K562 (cell line): Measurements from ENCODE around the gene AGR2.

ENCODE experiments used
- CBX5 ChIP-seq: IDR thresholded peaks from 2 replicates; pipeline ENCODE4 v1.6.1; 2014; ENCODE audit warnings: low read depth, borderline replicate concordance
- CTCF ChIP-seq, 3 experiments: IDR thresholded peaks in 2 of 3; conservative IDR thresholded peaks in 1 of 3; 2 replicates each; pipeline ENCODE4 v1.5.1; 2011 to 2012; ENCODE audit warnings: low read length in 3 of 3, mild to moderate bottlenecking in 3 of 3, control low read depth in 2 of 3, improper control_type of control experiment in 1 of 3, inconsistent platforms in 1 of 3, low read depth in 1 of 3, mixed read lengths in 1 of 3, moderate library complexity in 1 of 3; ENCODE audit not compliant: insufficient read depth in 2 of 3
- HNRNPH1 ChIP-seq: fragments of 200-400 bp; formaldehyde crosslinking; optimal IDR thresholded peaks from 2 replicates; pipeline ENCODE3; 2017; ENCODE audit warnings: low read depth, mild to moderate bottlenecking, low read length, moderate library complexity
- KAT7 ChIP-seq: sonication (generic); formaldehyde crosslinking; IDR thresholded peaks from 2 replicates; pipeline ENCODE4 v1.8.0; 2022; ENCODE audit warnings: missing genetic modification reagents, mild to moderate bottlenecking, borderline replicate concordance
- PCBP1 ChIP-seq: fragments of 200-400 bp; formaldehyde crosslinking; IDR thresholded peaks from 2 replicates; pipeline ENCODE4 v1.6.1; 2018; ENCODE audit warnings: mild to moderate bottlenecking, low read depth, low read length; ENCODE audit not compliant: poor library complexity, severe bottlenecking
- POLR2A ChIP-seq: fragments of 450-650 bp; conservative IDR thresholded peaks from 2 replicates; pipeline ENCODE4 v1.6.1; 2016
- POLR2AphosphoS5 ChIP-seq: IDR thresholded peaks from 2 replicates; pipeline ENCODE4 v1.6.1; 2011; ENCODE audit warnings: mild to moderate bottlenecking, low read depth, low read length, moderate library complexity; ENCODE audit not compliant: control insufficient read depth, insufficient read depth
- POLR2B ChIP-seq: fragments of 450-650 bp; IDR thresholded peaks from 2 replicates; pipeline ENCODE4 v1.6.1; 2018; ENCODE audit warnings: low read depth; ENCODE audit not compliant: partially characterized antibody
- SAFB2 ChIP-seq: fragments of 200-400 bp; formaldehyde crosslinking; IDR thresholded peaks from 2 replicates; pipeline ENCODE4 v1.6.1; 2018; ENCODE audit warnings: borderline replicate concordance, low read length, low read depth, moderate library complexity; ENCODE audit not compliant: severe bottlenecking
- U2AF1 ChIP-seq: fragments of 200-400 bp; formaldehyde crosslinking; optimal IDR thresholded peaks from 2 replicates; pipeline ENCODE3; 2017; ENCODE audit warnings: mild to moderate bottlenecking, low read depth, low read length, moderate library complexity
- ZSCAN29 ChIP-seq: fragments of 450-650 bp; IDR thresholded peaks from 2 replicates; pipeline ENCODE4 v1.6.1; 2017

GRCh38 chr7:16817536-16817935, 12.7 kb upstream of the AGR2 start:
- TF ChIP-seq POLR2AphosphoS5, result no peak
- no peak for TF ChIP-seq PCBP1
- no peak for TF ChIP-seq KAT7 (CRISPR knock-in tag)
- no peak for TF ChIP-seq U2AF1
- no peak for TF ChIP-seq CBX5
- no peak for TF ChIP-seq HNRNPH1
- TF ChIP-seq CTCF (IDR thresholded peaks at IDR 0.05 in 2 of 3, conservative IDR thresholded peaks at IDR 0.05 in 1 of 3; ENCODE audit: insufficient read depth in 2 of 3, low read depth in 1 of 3, low read length in 3 of 3), result no peak
- TF ChIP-seq SAFB2, result no peak
- TF ChIP-seq ZSCAN29, result no peak
- TF ChIP-seq POLR2A, result no peak
- TF ChIP-seq POLR2B, result no peak
